ENCODE measurements around the gene DNHD1. TPM values are rescaled to one million over a fixed set of nuclear protein-coding genes. Genes with fewer than 3 reads are reported as not detected.

DNHD1 gene
- total RNA-seq, 4 donors from 2014 or later, result 17.2 to 27.3 (median 21.0) TPM

- Histone ChIP-seq H3K27me3 (no peaks in the 10 kb centered on the region), H3K4me1 (no peaks in the 10 kb centered on the region), H3K36me3 (peaks cover 4 to 100% (median 21%) of the 10 kb centered on the region in 3 donors), H3K9me3 (no peaks in the 10 kb centered on the region), H3K27ac (no peak overlapping the region), H3K4me3 (no peak overlapping the region)
- WGBS, 2 donors, result 88 to 93% methylated on average over 2 of the region's 2 CpGs
- no peak for DNase-seq (ENCODE audit: low spot score in 2 of 2)
- no peak for TF ChIP-seq CTCF (IDR thresholded peaks at IDR 0.05)
Measured at GRCh38 chr11:6455070-6455469, 42.0 kb upstream of the DNHD1 start.

GRCh38 chr11:6456361-6457073 is 40.6 kb upstream of the DNHD1 start:
- DNase-seq (ENCODE audit: low spot score in 2 of 2), result no peak
- TF ChIP-seq EP300 (IDR thresholded peaks at IDR 0.05) (no peak), CTCF (IDR thresholded peaks at IDR 0.05) (no peak), POLR2A (IDR thresholded peaks at IDR 0.05) (no peak)
- Histone ChIP-seq H3K36me3 (peaks cover 4 to 100% (median 14%) of the 10 kb centered on the region in 3 donors), H3K4me3 (no peak overlapping the region), H3K27me3 (no peaks in the 10 kb centered on the region), H3K4me1 (no peaks in the 10 kb centered on the region), H3K27ac (no peak overlapping the region), H3K9me3 (no peaks in the 10 kb centered on the region)
- WGBS, 2 donors, result 93 to 96% methylated on average over 43 to 52 of the region's 56 CpGs

DNA sequence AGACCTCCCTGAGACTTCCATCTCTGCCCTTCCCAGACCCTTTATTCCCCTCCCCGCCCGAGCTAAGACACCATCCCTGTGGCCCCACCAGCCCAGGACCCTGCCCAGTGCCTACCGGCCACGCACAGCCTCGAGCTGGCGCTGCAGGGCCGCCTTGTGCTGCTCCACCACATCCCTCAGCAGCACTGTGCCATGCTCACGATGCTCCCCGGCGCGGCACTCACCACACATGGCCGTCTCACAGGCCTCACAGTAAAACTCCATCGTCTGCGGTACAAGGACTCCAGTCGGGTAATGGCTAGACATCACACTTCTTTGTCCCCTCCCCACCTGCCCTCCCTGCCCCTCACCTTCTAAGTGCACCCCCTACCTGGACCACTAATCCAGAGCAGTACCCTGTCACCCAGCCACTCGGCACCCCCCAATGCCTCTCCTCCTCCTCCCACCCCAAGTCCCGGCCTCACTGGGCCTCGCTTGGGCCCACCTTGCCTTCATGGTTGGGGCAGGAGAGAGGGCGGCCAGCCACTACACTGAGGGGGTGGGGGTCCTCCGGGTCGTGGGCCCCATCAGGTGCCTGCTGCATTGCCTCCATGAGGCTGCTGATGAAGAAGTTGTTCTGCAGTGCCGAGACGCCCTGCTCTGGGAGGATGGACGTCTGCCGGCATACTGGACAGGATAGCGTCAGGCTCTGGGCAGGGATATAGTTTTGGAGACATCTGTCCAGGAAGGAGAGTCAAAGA is 39.3 kb upstream of the DNHD1 start:
- DNase-seq (ENCODE audit: low spot score in 2 of 2), result no peak
- no peak overlapping the region for H3K4me3 ChIP-seq
- no peaks in the 10 kb centered on the region for H3K4me1 ChIP-seq
- 95 to 97% methylated on average over 26 of the region's 26 CpGs for WGBS, 2 donors
- H3K27ac ChIP-seq, result no peak overlapping the region
- H3K27me3 ChIP-seq, result no peaks in the 10 kb centered on the region
- TF ChIP-seq POLR2A (IDR thresholded peaks at IDR 0.05), result no peak
- TF ChIP-seq EP300 (IDR thresholded peaks at IDR 0.05), result no peak
- TF ChIP-seq CTCF (IDR thresholded peaks at IDR 0.05), result no peak
- H3K36me3 ChIP-seq, result peaks cover 4 to 98% (median 14%) of the 10 kb centered on the region in 3 donors
- H3K9me3 ChIP-seq, result no peaks in the 10 kb centered on the region

DNA sequence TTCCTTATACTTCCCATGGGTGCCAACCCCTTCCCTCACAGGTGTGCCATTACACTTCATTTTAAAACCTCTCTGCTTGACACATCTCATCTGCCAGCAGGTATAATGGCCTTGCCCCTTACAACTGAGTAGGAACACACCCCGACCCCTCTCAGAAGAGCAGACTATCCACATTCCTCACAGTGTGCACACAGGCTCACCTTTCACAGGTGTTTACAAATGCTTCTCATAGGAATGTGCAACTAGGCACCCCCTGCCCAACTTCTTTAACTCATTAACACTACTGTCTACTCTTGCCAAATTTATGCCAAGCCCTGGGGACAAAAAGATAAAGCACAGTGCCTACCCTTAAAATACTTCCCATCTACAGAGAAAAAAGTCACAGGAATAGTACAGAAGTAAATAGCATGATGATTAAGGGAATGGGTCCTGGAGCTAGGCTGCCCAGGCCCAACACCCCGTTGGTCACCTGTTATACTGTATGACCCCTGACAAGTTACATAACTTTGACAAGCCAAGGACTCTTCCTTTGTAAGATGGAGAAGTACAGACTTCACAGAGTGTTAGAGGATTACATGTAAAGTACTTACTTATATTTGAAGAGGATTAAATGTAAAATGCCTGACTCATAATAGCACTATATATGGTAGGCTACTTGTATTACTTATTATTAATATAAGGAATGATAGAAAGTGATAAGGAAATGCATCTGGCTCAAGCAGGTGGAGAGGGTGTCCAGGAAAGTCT is 38.6 kb upstream of the DNHD1 start:
- no peaks in the 10 kb centered on the region for H3K4me1 ChIP-seq
- TF ChIP-seq CTCF (IDR thresholded peaks at IDR 0.05), result no peak
- no peak for TF ChIP-seq POLR2A (IDR thresholded peaks at IDR 0.05)
- no peak for TF ChIP-seq EP300 (IDR thresholded peaks at IDR 0.05)
- DNase-seq (ENCODE audit: low spot score in 2 of 2), result no peak
- H3K36me3 ChIP-seq, result peaks cover 4 to 95% (median 14%) of the 10 kb centered on the region in 3 donors
- WGBS, 2 donors, result 88 to 89% methylated on average over 2 of the region's 2 CpGs
- H3K9me3 ChIP-seq, result no peaks in the 10 kb centered on the region
- no peak overlapping the region for H3K27ac ChIP-seq
- no peaks in the 10 kb centered on the region for H3K27me3 ChIP-seq
- no peak overlapping the region for H3K4me3 ChIP-seq

- H3K27ac ChIP-seq, result no peak overlapping the region
- no peak overlapping the region for H3K4me3 ChIP-seq
- no peak for TF ChIP-seq EP300 (IDR thresholded peaks at IDR 0.05)
- no peak for TF ChIP-seq POLR2A (IDR thresholded peaks at IDR 0.05)
- no peak for TF ChIP-seq CTCF (IDR thresholded peaks at IDR 0.05)
- no peaks in the 10 kb centered on the region for H3K9me3 ChIP-seq
- no peaks in the 10 kb centered on the region for H3K4me1 ChIP-seq
- no peaks in the 10 kb centered on the region for H3K27me3 ChIP-seq
- H3K36me3 ChIP-seq, result peaks cover 4 to 95% (median 14%) of the 10 kb centered on the region in 3 donors
- 73 to 84% methylated on average over 1 of the region's 1 CpG for WGBS, 2 donors
- DNase-seq (ENCODE audit: low spot score in 2 of 2), result no peak
Measured at GRCh38 chr11:6459099-6459450, 38.0 kb upstream of the DNHD1 start.
